Measurements from ENCODE around the gene EIF3C.
"Not testable (repeated sequence)": the region's sequence is repeated elsewhere in the genome, so short reads cannot be mapped to it uniquely, and the experiment has no call there.

DNA sequence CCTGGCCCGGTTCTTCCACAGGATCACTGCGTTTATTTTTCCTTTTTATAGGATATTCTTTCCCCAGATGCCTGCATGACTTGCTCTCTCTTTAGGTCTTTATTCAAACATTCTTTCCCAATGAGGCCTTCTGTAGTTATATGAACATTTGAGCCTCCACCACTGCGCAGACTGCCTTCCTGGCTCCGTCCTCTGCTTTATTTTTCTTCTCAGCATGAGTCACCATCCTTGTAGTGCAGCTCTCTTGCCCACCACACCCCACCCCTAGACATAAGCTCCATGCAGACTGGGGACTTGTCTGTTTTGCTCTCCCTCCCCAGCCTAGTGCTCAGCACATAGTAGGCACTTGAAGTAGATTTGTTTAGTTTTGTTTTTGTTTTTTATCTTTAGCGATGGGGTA is 20.0 kb downstream of the EIF3C start:
- TF ChIP-seq, protein P1, sequence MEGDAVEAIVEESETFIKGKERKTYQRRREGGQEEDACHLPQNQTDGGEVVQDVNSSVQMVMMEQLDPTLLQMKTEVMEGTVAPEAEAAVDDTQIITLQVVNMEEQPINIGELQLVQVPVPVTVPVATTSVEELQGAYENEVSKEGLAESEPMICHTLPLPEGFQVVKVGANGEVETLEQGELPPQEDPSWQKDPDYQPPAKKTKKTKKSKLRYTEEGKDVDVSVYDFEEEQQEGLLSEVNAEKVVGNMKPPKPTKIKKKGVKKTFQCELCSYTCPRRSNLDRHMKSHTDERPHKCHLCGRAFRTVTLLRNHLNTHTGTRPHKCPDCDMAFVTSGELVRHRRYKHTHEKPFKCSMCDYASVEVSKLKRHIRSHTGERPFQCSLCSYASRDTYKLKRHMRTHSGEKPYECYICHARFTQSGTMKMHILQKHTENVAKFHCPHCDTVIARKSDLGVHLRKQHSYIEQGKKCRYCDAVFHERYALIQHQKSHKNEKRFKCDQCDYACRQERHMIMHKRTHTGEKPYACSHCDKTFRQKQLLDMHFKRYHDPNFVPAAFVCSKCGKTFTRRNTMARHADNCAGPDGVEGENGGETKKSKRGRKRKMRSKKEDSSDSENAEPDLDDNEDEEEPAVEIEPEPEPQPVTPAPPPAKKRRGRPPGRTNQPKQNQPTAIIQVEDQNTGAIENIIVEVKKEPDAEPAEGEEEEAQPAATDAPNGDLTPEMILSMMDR (IDR thresholded peaks at IDR 0.05), result not testable (repeated sequence)
- not testable (repeated sequence) for TF ChIP-seq POLR2A (IDR thresholded peaks at IDR 0.05)
